Panc1 (cell line): Measurements from ENCODE around the gene DCAF6. TPM values are rescaled to one million over a fixed set of nuclear protein-coding genes. Genes with fewer than 3 reads are reported as not detected.

ENCODE experiments used
- ATAC-seq: fragments of 200-7000 bp; cut with Tn5 transposase; 2 replicates; pipeline ENCODE4 v1.9.1; 2020; ENCODE audit warnings: mild to moderate bottlenecking, moderate library complexity
- BruUV-seq: library from RNA; stranded (reverse); fragments of 400-500 nt; replicated peaks from 2 replicates; lab custom pipeline; 2021; lab: Mats Ljungman, UMichigan
- CTCF ChIA-PET: fragments of 300-600 bp; sonication (Branson Sonifier 250); formaldehyde crosslinking; loops from one replicate; lab custom pipeline; 2022; ENCODE audit warnings: antibody characterized with exemption; lab: Charles Lee
- POLR2A ChIA-PET: fragments of 300-600 bp; sonication (Branson Sonifier 250); formaldehyde crosslinking; loops from one replicate; lab custom pipeline; 2022; ENCODE audit warnings: antibody characterized with exemption; lab: Charles Lee
- DNase-seq: peaks from one replicate; pipeline ENCODE4 v3.0.0-alpha.2; 2010; ENCODE audit warnings: low read depth, low spot score
- H3K27ac ChIP-seq: 2 replicates; pipeline ENCODE4 v1.5.1; 2011; ENCODE audit warnings: mild to moderate bottlenecking, low read length, inconsistent platforms
- H3K27me3 ChIP-seq: fragments of 200-500 bp; sonication (Bioruptor generic); 2 replicates; pipeline ENCODE4 v1.6.0; 2014; ENCODE audit warnings: low read length, inconsistent platforms; ENCODE audit not compliant: control insufficient read depth, insufficient read depth
- H3K36me3 ChIP-seq: fragments of 200-500 bp; sonication (Bioruptor generic); 2 replicates; pipeline ENCODE4 v1.5.1; 2014; ENCODE audit warnings: inconsistent platforms, mild to moderate bottlenecking, low read length, moderate library complexity; ENCODE audit not compliant: control insufficient read depth, insufficient read depth
- H3K4me1 ChIP-seq: 2 replicates; pipeline ENCODE4 v1.5.1; 2011; ENCODE audit warnings: inconsistent platforms, mild to moderate bottlenecking, low read length, moderate library complexity; ENCODE audit not compliant: control insufficient read depth, insufficient read depth
- H3K4me3 ChIP-seq, 2 experiments: 2 replicates each; pipeline ENCODE4 v1.5.1; 2011 to 2012; ENCODE audit warnings: low read depth in 2 of 2, low read length in 2 of 2, mild to moderate bottlenecking in 2 of 2, inconsistent platforms in 1 of 2, moderate library complexity in 1 of 2
- H3K9me3 ChIP-seq: fragments of 200-500 bp; sonication (Bioruptor generic); 2 replicates; pipeline ENCODE4 v1.5.1; 2014; ENCODE audit warnings: low read depth, mild to moderate bottlenecking, inconsistent platforms, low read length, moderate library complexity; ENCODE audit not compliant: control insufficient read depth, insufficient read depth
- POLR2AphosphoS5 ChIP-seq: IDR thresholded peaks from 2 replicates; pipeline ENCODE4 v1.6.1; 2012; ENCODE audit warnings: mild to moderate bottlenecking, low read depth, low read length, moderate library complexity
- SIN3A ChIP-seq: IDR thresholded peaks from 2 replicates; pipeline ENCODE4 v1.6.1; 2012; ENCODE audit warnings: low read depth, mild to moderate bottlenecking, low read length, moderate library complexity, borderline replicate concordance; ENCODE audit not compliant: insufficient read depth
- TCF7L2 ChIP-seq: IDR thresholded peaks from 2 replicates; pipeline ENCODE4 v1.6.1; 2011; ENCODE audit warnings: mild to moderate bottlenecking, low read depth, low read length, inconsistent platforms
- in situ Hi-C: cut with HindIII; loops from 2 replicates; pipeline ENCODE4 v1.10.0; 2016; ENCODE audit warnings: low sequenced_read_pairs, low pct_unique_long_range_greater_than_20kb
- intact Hi-C: fragments of 100-400 bp; cut with micrococcal nuclease; formaldehyde crosslinking; loops from one replicate; pipeline ENCODE4 v1.10.0; 2022; ENCODE audit not compliant: unreplicated experiment
- total RNA-seq: library from RNA; stranded (reverse); gene quantifications from one replicate; pipeline ENCODE4 v1.2.1, GENCODE V29; 2021; ENCODE audit not compliant: unreplicated experiment
- TF ChIP-seq, protein P1 (sequence below): fragments of 450-650 bp; IDR thresholded peaks from 2 replicates; pipeline ENCODE4 v1.5.1; 2017; ENCODE audit warnings: mild to moderate bottlenecking
- TF ChIP-seq, protein P2 (sequence below), 2 experiments: IDR thresholded peaks; 2 replicates each; pipeline ENCODE4 v1.6.1; 2011 to 2012; ENCODE audit warnings: low read depth in 2 of 2, control low read depth in 1 of 2, low read length in 1 of 2, mild to moderate bottlenecking in 1 of 2, moderate library complexity in 1 of 2; ENCODE audit not compliant: insufficient read depth in 1 of 2

DCAF6 gene
- total RNA-seq, 1 experiment from 2014 or later, result 67.7 TPM

DNA sequence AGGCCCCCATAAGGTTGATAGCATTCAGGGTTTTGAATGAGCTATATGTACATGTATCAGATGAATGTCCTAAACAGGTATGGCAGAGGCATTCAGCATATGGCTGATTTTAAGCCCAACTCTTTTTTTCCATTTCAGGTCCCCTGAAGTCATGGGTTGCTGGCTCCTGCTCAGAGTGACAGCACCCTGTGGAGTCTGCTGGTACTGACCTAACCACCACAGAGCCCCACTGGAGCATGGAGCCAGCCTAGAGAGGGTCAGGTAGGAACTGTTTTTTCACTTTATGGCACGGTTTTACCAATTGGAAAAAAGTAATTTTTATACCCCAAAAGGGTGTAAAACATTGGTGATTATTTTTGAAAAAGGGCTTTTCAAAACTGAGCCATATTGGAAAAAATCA is 82.9 kb downstream of the DCAF6 start:
- Histone ChIP-seq H3K36me3 (peaks cover 29% of the 10 kb centered on the region; the same call in 1 of the 2 replicates), H3K9me3 (no peaks in the 10 kb centered on the region), H3K4me3 (no peak overlapping the region), H3K27ac (no peak overlapping the region), H3K4me1 (no peaks in the 10 kb centered on the region), H3K27me3 (no peaks in the 10 kb centered on the region)
- intact Hi-C loops, result no loop called here
- DNase-seq, result no peak
- POLR2A ChIA-PET, result interaction anchor here (0.7 kb wide), 1 partner anchor 399 kb away, joined by 4 read pairs; no protein-coding TSS in a partner anchor
- BruUV-seq, result no TSS peak
- TF ChIP-seq SIN3A (no peak), TCF7L2 (no peak), POLR2AphosphoS5 (no peak)
- TF ChIP-seq, protein P1, sequence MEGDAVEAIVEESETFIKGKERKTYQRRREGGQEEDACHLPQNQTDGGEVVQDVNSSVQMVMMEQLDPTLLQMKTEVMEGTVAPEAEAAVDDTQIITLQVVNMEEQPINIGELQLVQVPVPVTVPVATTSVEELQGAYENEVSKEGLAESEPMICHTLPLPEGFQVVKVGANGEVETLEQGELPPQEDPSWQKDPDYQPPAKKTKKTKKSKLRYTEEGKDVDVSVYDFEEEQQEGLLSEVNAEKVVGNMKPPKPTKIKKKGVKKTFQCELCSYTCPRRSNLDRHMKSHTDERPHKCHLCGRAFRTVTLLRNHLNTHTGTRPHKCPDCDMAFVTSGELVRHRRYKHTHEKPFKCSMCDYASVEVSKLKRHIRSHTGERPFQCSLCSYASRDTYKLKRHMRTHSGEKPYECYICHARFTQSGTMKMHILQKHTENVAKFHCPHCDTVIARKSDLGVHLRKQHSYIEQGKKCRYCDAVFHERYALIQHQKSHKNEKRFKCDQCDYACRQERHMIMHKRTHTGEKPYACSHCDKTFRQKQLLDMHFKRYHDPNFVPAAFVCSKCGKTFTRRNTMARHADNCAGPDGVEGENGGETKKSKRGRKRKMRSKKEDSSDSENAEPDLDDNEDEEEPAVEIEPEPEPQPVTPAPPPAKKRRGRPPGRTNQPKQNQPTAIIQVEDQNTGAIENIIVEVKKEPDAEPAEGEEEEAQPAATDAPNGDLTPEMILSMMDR, result no peak
- TF ChIP-seq, protein P2, sequence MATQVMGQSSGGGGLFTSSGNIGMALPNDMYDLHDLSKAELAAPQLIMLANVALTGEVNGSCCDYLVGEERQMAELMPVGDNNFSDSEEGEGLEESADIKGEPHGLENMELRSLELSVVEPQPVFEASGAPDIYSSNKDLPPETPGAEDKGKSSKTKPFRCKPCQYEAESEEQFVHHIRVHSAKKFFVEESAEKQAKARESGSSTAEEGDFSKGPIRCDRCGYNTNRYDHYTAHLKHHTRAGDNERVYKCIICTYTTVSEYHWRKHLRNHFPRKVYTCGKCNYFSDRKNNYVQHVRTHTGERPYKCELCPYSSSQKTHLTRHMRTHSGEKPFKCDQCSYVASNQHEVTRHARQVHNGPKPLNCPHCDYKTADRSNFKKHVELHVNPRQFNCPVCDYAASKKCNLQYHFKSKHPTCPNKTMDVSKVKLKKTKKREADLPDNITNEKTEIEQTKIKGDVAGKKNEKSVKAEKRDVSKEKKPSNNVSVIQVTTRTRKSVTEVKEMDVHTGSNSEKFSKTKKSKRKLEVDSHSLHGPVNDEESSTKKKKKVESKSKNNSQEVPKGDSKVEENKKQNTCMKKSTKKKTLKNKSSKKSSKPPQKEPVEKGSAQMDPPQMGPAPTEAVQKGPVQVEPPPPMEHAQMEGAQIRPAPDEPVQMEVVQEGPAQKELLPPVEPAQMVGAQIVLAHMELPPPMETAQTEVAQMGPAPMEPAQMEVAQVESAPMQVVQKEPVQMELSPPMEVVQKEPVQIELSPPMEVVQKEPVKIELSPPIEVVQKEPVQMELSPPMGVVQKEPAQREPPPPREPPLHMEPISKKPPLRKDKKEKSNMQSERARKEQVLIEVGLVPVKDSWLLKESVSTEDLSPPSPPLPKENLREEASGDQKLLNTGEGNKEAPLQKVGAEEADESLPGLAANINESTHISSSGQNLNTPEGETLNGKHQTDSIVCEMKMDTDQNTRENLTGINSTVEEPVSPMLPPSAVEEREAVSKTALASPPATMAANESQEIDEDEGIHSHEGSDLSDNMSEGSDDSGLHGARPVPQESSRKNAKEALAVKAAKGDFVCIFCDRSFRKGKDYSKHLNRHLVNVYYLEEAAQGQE (IDR thresholded peaks at IDR 0.05; ENCODE audit: insufficient read depth in 1 of 2, low read depth in 2 of 2, low read length in 1 of 2), result no peak
- CTCF ChIA-PET, result no interaction called here
- ATAC-seq, result no peak
- in situ Hi-C loops, result no loop called here

DNA sequence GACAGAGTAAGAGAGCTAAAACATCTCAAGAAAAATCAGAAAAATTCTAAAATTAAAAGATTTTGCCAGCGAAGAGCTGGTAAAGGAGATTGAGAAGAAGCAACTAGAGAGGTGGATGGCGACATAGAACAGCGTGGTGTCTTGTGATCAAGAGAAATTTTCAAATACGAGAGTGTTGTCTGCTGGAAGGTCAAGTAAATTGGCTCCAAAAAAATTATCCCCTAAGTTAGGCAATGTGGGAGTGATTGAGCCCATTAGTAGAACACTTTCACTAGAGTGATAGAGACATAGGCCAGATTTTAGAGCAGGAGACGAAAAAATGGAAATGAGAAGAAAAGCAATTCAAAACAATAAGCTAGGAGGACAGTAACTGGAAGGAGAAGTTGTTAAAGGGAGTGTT is 94.7 kb downstream of the DCAF6 start:
- intact Hi-C loops, result no loop called here
- in situ Hi-C loops, result no loop called here
- H3K27ac ChIP-seq, result no peak overlapping the region
- ChIA-PET CTCF (no interaction called here), POLR2A (no interaction called here)
- no peaks in the 10 kb centered on the region for H3K9me3 ChIP-seq
- no peak for ATAC-seq
- H3K4me3 ChIP-seq, result no peak overlapping the region
- BruUV-seq, result no TSS peak
- no peaks in the 10 kb centered on the region for H3K4me1 ChIP-seq
- no peaks in the 10 kb centered on the region for H3K27me3 ChIP-seq
- peaks cover 4% of the 10 kb centered on the region; the same call in 1 of the 2 replicates for H3K36me3 ChIP-seq
- DNase-seq, result no peak
- no peak for TF ChIP-seq TCF7L2
- TF ChIP-seq SIN3A, result no peak
- TF ChIP-seq POLR2AphosphoS5, result no peak
- TF ChIP-seq, protein P2 (IDR thresholded peaks at IDR 0.05; ENCODE audit: insufficient read depth in 1 of 2, low read depth in 2 of 2, low read length in 1 of 2), result no peak
- TF ChIP-seq, protein P1, result no peak
